ENCODE measurements around the gene ACAD9.

ACAD9 gene

DNA sequence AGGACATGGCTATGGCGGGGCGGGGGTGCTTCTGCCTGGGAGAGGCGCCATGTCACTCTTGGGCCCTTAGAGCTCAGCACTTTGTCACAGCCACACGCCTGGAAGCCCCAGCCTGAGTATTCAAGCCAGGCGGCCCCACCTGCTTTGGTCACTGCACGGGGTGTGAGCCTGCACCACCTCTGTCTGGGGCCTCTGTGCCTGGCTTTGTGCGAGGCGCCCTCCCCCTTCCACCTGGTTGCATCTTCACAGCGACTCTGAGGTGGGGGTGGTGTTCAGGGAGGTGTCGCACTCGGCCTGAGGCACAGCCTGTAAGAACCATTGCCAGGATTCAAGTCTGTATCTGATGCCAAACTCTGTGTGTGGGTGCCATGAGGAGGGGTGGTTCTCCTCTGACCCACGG lies 24.1 kb downstream of the ACAD9 start:
- POLR2A ChIA-PET: no interaction called here

DNA sequence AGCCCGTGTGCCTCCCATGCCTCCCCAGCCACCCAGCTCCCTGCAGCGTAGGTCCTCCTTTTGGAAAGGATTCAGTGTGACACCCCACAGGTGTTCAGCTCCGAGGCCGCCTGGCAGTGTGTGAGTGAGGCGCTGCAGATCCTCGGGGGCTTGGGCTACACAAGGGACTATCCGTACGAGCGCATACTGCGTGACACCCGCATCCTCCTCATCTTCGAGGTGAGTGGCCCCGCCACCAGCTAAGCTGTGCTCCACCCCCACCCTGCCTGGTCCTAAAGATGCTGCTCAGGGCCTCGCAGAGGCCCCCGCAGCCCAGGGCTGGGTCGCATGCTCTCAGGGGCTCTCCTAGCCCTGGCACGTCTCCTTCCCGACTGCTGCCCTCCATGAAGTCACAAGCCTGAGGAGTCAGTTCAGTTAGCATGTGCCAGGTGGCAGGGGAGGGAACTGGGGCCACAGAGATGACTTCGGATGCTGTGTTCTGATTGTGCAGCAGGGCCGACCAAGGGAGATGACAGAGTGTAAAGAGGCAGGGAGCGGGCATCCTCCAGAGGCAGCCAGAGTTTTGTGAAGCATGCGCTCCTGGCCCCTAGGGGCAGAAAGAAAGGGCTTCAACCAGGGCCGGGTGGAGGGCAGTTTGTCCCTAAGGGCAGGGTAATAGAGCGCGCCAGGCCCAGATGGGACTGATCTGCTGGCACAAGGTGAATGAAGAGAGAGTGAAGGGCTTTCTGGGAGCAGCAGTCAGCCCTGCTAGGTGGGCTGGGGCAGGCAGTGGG lies 26.8 kb downstream of the ACAD9 start:
- TF ChIP-seq BHLHE40 (IDR thresholded peaks at IDR 0.05; ENCODE audit: borderline replicate concordance): no peak
- no peak for TF ChIP-seq L3MBTL2 (conservative IDR thresholded peaks at IDR 0.05)
- no peak for TF ChIP-seq ARNT (IDR thresholded peaks at IDR 0.05)
- TF ChIP-seq NFRKB (IDR thresholded peaks at IDR 0.05): no peak
- CTCF ChIA-PET: no interaction called here
- no peak for DNase-seq (ENCODE audit: extremely low spot score)
- POLR2A ChIA-PET: no interaction called here

More for the DNA sequence above, 24.1 kb downstream of the ACAD9 start:
- CTCF ChIA-PET: interaction anchor here (0.6 kb wide), 1 partner anchor 296 kb away, joined by 3 read pairs; no protein-coding TSS in a partner anchor
- DNase-seq (ENCODE audit: extremely low spot score): no peak
- TF ChIP-seq NFRKB (IDR thresholded peaks at IDR 0.05) (no peak), L3MBTL2 (conservative IDR thresholded peaks at IDR 0.05) (no peak), FOXA1 (IDR thresholded peaks at IDR 0.05) (no peak), ZNF384 (IDR thresholded peaks at IDR 0.05) (no peak), ELF4 (IDR thresholded peaks at IDR 0.05) (no peak), SUZ12 (IDR thresholded peaks at IDR 0.05) (no peak), SP1 (IDR thresholded peaks at IDR 0.05) (no peak), TARDBP (IDR thresholded peaks at IDR 0.05) (no peak), FOXM1 (IDR thresholded peaks at IDR 0.05; ENCODE audit: borderline replicate concordance) (no peak), BHLHE40 (IDR thresholded peaks at IDR 0.05; ENCODE audit: borderline replicate concordance) (no peak), ARNT (IDR thresholded peaks at IDR 0.05) (no peak)
- TF ChIP-seq, protein P1, sequence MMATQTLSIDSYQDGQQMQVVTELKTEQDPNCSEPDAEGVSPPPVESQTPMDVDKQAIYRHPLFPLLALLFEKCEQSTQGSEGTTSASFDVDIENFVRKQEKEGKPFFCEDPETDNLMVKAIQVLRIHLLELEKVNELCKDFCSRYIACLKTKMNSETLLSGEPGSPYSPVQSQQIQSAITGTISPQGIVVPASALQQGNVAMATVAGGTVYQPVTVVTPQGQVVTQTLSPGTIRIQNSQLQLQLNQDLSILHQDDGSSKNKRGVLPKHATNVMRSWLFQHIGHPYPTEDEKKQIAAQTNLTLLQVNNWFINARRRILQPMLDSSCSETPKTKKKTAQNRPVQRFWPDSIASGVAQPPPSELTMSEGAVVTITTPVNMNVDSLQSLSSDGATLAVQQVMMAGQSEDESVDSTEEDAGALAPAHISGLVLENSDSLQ (IDR thresholded peaks at IDR 0.05): no peak

DNA sequence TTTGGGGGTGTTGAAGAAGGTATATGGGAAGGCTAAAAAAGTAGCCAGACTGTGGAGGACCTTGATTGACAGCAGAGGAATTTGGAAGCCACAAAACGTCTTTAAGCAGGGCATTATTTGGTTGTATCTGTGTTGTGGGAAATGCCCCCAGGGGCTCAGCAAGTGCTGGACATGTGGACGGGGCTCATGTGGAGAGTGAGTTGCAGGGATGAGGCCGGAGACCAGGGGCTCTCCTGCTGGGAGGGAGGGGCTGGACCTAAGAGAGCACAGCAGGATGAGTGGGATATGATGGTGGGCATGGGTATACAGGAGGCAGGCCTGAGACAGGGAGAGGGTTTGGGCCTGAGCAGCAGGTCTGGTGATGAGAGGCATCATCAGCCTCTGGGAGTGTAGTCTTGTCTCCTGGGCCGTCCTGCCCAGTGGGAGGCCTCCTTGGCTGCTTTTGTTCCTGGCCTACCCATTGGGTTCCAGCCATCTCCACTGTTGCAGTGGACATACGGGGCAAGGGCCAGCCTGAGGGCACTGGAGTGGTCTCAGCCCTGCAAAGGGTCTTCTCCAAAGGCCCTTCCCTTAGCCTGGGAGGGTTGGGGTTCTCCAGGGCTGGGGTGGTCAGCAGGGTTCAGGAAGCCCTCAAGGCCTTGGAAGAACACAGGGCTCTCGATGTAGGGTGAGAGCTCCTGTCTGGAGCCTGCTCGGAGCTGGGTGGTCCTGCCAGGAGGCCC lies 27.5 kb downstream of the ACAD9 start:
- POLR2A ChIA-PET: no interaction called here
- DNase-seq (ENCODE audit: extremely low spot score): no peak
- CTCF ChIA-PET: no interaction called here
- no peak for TF ChIP-seq SUZ12 (IDR thresholded peaks at IDR 0.05)
- TF ChIP-seq, protein P1 (IDR thresholded peaks at IDR 0.05): peak; percentile 37; the same call in 1 of the 2 replicates

DNA sequence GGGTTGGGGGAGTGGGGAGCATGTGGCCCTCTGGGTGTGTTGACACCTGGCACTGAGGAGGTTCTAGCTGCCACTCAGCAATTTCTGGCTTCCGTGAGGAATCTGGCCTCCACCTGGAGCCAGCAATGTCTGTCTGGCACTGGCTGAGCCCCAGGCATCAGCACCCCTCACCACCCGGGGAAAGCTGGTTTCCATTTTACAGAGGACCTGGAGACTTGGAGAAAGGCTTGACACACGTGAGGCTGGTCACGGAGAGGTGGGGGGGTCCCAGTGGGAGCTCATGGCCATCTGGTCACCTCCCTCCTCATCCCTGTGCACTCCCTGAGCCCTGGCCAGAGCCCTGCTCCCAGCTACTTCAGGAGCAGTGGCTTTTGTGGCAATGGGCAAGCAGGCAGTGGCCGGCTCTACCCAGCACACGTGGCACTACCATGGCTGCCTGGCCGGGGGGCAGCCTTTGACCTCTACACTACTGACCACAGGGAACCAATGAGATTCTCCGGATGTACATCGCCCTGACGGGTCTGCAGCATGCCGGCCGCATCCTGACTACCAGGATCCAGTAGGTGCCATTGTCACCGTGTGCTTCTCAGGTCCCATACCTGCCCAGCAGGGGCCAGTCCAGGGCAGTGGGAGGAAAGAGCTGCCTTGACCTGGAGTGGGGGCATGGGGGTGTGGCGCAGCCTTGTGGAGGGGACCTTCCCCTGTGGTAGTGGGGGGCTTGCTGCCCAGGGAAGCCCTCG lies 28.5 kb downstream of the ACAD9 start:
- ChIA-PET POLR2A (interaction anchor here (0.8 kb wide), 1 partner anchor 259 kb away, joined by 3 read pairs; no protein-coding TSS in a partner anchor), CTCF (no interaction called here)
- no peak for DNase-seq (ENCODE audit: extremely low spot score)
- TF ChIP-seq LEF1 (IDR thresholded peaks at IDR 0.05; ENCODE audit: borderline replicate concordance) (no peak), BHLHE40 (IDR thresholded peaks at IDR 0.05; ENCODE audit: borderline replicate concordance) (no peak), SUZ12 (IDR thresholded peaks at IDR 0.05) (no peak), TARDBP (IDR thresholded peaks at IDR 0.05) (no peak), FOXA1 (IDR thresholded peaks at IDR 0.05) (no peak), HDGF (IDR thresholded peaks at IDR 0.05; ENCODE audit: borderline replicate concordance) (no peak), ELF4 (IDR thresholded peaks at IDR 0.05) (no peak), ARNT (IDR thresholded peaks at IDR 0.05) (no peak), FOXK2 (IDR thresholded peaks at IDR 0.05) (no peak), NFRKB (IDR thresholded peaks at IDR 0.05) (no peak), L3MBTL2 (conservative IDR thresholded peaks at IDR 0.05) (no peak), ZNF384 (IDR thresholded peaks at IDR 0.05) (no peak), FOXM1 (IDR thresholded peaks at IDR 0.05; ENCODE audit: borderline replicate concordance) (no peak), SP1 (IDR thresholded peaks at IDR 0.05) (no peak), CTBP1 (IDR thresholded peaks at IDR 0.05; ENCODE audit: borderline replicate concordance) (no peak)
- TF ChIP-seq, protein P1 (IDR thresholded peaks at IDR 0.05): no peak

DNA sequence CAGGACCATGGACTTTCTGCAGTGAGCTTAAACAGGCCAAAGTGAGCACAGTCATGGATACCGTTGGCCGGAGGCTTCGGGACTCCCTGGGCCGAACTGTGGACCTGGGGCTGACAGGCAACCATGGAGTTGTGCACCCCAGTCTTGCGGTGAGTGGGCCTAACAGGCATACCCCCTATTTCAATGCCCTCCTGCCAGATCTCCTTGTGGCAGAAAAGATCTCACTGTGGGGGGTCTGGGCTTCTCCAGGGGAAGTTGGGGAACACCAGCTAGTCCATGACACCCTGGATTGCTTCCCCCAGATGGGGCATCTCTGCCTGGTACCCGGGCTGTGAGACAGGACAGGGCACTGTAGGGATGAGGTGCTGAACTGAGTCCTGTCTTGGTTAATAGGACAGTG lies 29.5 kb downstream of the ACAD9 start:
- ChIA-PET CTCF (no interaction called here), POLR2A (interaction anchor here (0.8 kb wide), 1 partner anchor 260 kb away, joined by 3 read pairs; no protein-coding TSS in a partner anchor)
- no peak for TF ChIP-seq SP1 (IDR thresholded peaks at IDR 0.05)
- TF ChIP-seq ARNT (IDR thresholded peaks at IDR 0.05): no peak
- no peak for TF ChIP-seq BHLHE40 (IDR thresholded peaks at IDR 0.05; ENCODE audit: borderline replicate concordance)
- no peak for TF ChIP-seq FOXA1 (IDR thresholded peaks at IDR 0.05)
- no peak for TF ChIP-seq TARDBP (IDR thresholded peaks at IDR 0.05)
- TF ChIP-seq ZNF384 (IDR thresholded peaks at IDR 0.05): no peak
- no peak for TF ChIP-seq HDGF (IDR thresholded peaks at IDR 0.05; ENCODE audit: borderline replicate concordance)
- no peak for TF ChIP-seq SUZ12 (IDR thresholded peaks at IDR 0.05)
- TF ChIP-seq FOXK2 (IDR thresholded peaks at IDR 0.05): no peak
- no peak for TF ChIP-seq LEF1 (IDR thresholded peaks at IDR 0.05; ENCODE audit: borderline replicate concordance)
- TF ChIP-seq NFRKB (IDR thresholded peaks at IDR 0.05): no peak
- no peak for TF ChIP-seq L3MBTL2 (conservative IDR thresholded peaks at IDR 0.05)
- no peak for TF ChIP-seq ELF4 (IDR thresholded peaks at IDR 0.05)
- no peak for TF ChIP-seq CTBP1 (IDR thresholded peaks at IDR 0.05; ENCODE audit: borderline replicate concordance)
- TF ChIP-seq, protein P1 (IDR thresholded peaks at IDR 0.05): no peak
- no peak for TF ChIP-seq FOXM1 (IDR thresholded peaks at IDR 0.05; ENCODE audit: borderline replicate concordance)
- DNase-seq (ENCODE audit: extremely low spot score): no peak
